SK-N-SH treated with all-trans-retinoic acid at 6 μM for 48 hours (cell line): ENCODE data around the gene PTPRN2.

Experiments
- ATAC-seq: fragments of 200-7000 bp; cut with Tn5 transposase; 3 replicates; pipeline ENCODE4 v1.9.1; 2020; ENCODE audit warnings: mild to moderate bottlenecking, moderate library complexity
- ARNTL ChIP-seq: fragments of 450-650 bp; formaldehyde crosslinking; IDR thresholded peaks from 2 replicates; pipeline ENCODE4 v1.5.0; 2020; ENCODE audit warnings: low read depth, mild to moderate bottlenecking, moderate library complexity, borderline replicate concordance
- BACH2 ChIP-seq: fragments of 250-450 bp; sonication (Bioruptor Pico); IDR thresholded peaks from 2 replicates; pipeline ENCODE4 v1.9.0; 2021; ENCODE audit warnings: mild to moderate bottlenecking, borderline replicate concordance
- CREB5 ChIP-seq: fragments of 250-450 bp; sonication (Bioruptor Pico); IDR thresholded peaks from 2 replicates; pipeline ENCODE4 v1.5.1; 2020; ENCODE audit warnings: low read depth, mild to moderate bottlenecking, moderate library complexity
- CSDC2 ChIP-seq: fragments of 250-450 bp; sonication (Bioruptor Pico); IDR thresholded peaks from 2 replicates; pipeline ENCODE4 v1.5.0; 2020; ENCODE audit warnings: mild to moderate bottlenecking, moderate library complexity
- CSRNP3 ChIP-seq: fragments of 250-450 bp; sonication (Bioruptor Pico); IDR thresholded peaks from 2 replicates; pipeline ENCODE4 v1.5.1; 2021; ENCODE audit warnings: mild to moderate bottlenecking, moderate library complexity
- ESRRG ChIP-seq: fragments of 250-450 bp; sonication (Bioruptor Pico); IDR thresholded peaks from 2 replicates; pipeline ENCODE4 v1.6.1; 2021; ENCODE audit warnings: mild to moderate bottlenecking
- GLIS3 ChIP-seq: fragments of 250-450 bp; sonication (Bioruptor Pico); IDR thresholded peaks from 2 replicates; pipeline ENCODE4 v1.5.0; 2020; ENCODE audit warnings: mild to moderate bottlenecking, moderate library complexity
- ISL1 ChIP-seq: fragments of 250-450 bp; sonication (Bioruptor Pico); IDR thresholded peaks from 2 replicates; pipeline ENCODE4 v2.1.2; 2022; ENCODE audit warnings: mild to moderate bottlenecking, moderate library complexity
- OSR1 ChIP-seq: fragments of 250-450 bp; sonication (Bioruptor Pico); IDR thresholded peaks from 2 replicates; pipeline ENCODE4 v1.8.0; 2022; ENCODE audit warnings: moderate library complexity, mild to moderate bottlenecking, inconsistent platforms
- POU6F1 ChIP-seq: fragments of 250-450 bp; sonication (Bioruptor Pico); IDR thresholded peaks from 2 replicates; pipeline ENCODE4 v1.8.0; 2021; ENCODE audit warnings: low read depth, mild to moderate bottlenecking, moderate library complexity, borderline replicate concordance
- PPARA ChIP-seq: fragments of 250-450 bp; sonication (Bioruptor Pico); IDR thresholded peaks from 2 replicates; pipeline ENCODE4 v1.5.0; 2020; ENCODE audit warnings: mild to moderate bottlenecking, borderline replicate concordance
- RARB ChIP-seq: fragments of 250-450 bp; sonication (Bioruptor Pico); IDR thresholded peaks from 2 replicates; pipeline ENCODE4 v1.8.0; 2021; ENCODE audit warnings: mild to moderate bottlenecking, moderate library complexity
- TCF4 ChIP-seq: fragments of 250-450 bp; sonication (Bioruptor Pico); IDR thresholded peaks from 2 replicates; pipeline ENCODE4 v1.8.0; 2021; ENCODE audit warnings: mild to moderate bottlenecking, moderate library complexity, borderline replicate concordance
- TOX ChIP-seq: fragments of 250-450 bp; sonication (Bioruptor Pico); IDR thresholded peaks from 2 replicates; pipeline ENCODE4 v1.8.0; 2021; ENCODE audit warnings: mild to moderate bottlenecking, moderate library complexity, borderline replicate concordance
- TSHZ2 ChIP-seq: fragments of 250-450 bp; sonication (Bioruptor Pico); IDR thresholded peaks from 2 replicates; pipeline ENCODE4 v1.5.0; 2020; ENCODE audit warnings: mild to moderate bottlenecking, moderate library complexity
- ZC3H10 ChIP-seq: fragments of 250-450 bp; sonication (Bioruptor Pico); IDR thresholded peaks from 2 replicates; pipeline ENCODE4 v1.5.1; 2021; ENCODE audit warnings: mild to moderate bottlenecking, moderate library complexity
- ZFP3 ChIP-seq: fragments of 250-450 bp; sonication (Bioruptor Pico); IDR thresholded peaks from 2 replicates; pipeline ENCODE4 v1.5.0; 2020; ENCODE audit warnings: mild to moderate bottlenecking, moderate library complexity
- ZFP30 ChIP-seq: fragments of 450-650 bp; formaldehyde crosslinking; IDR thresholded peaks from 2 replicates; pipeline ENCODE4 v1.5.0; 2022; ENCODE audit warnings: mild to moderate bottlenecking, moderate library complexity
- ZNF565 ChIP-seq: fragments of 450-650 bp; formaldehyde crosslinking; conservative IDR thresholded peaks from 2 replicates; pipeline ENCODE4 v1.5.0; 2020; ENCODE audit warnings: low read depth, mild to moderate bottlenecking, moderate library complexity
- ZNF8 ChIP-seq: fragments of 450-650 bp; formaldehyde crosslinking; IDR thresholded peaks from 2 replicates; pipeline ENCODE4 v1.5.0; 2020; ENCODE audit warnings: mild to moderate bottlenecking, moderate library complexity

Gene PTPRN2

GRCh38 chr7:158517072-158517471 is 70.6 kb downstream of the PTPRN2 start:
- no peak for ATAC-seq
- no peak for TF ChIP-seq ZNF565
- TF ChIP-seq BACH2 (CRISPR knock-in tag): no peak
- no peak for TF ChIP-seq ZFP3 (CRISPR knock-in tag)
- no peak for TF ChIP-seq RARB (CRISPR knock-in tag)
- TF ChIP-seq GLIS3 (CRISPR knock-in tag): no peak
- no peak for TF ChIP-seq TSHZ2 (CRISPR knock-in tag)
- TF ChIP-seq TOX: no peak
- no peak for TF ChIP-seq ZNF8

- no peak for ATAC-seq
- TF ChIP-seq ZNF565 (no peak), ISL1 (no peak), OSR1 (CRISPR knock-in tag) (no peak), RARB (CRISPR knock-in tag) (no peak), CSDC2 (CRISPR knock-in tag) (no peak), ZFP30 (CRISPR knock-in tag) (no peak), TSHZ2 (CRISPR knock-in tag) (no peak), ARNTL (CRISPR knock-in tag) (no peak), PPARA (no peak), CSRNP3 (CRISPR knock-in tag) (no peak)
These were observed 71.1 kb downstream of the PTPRN2 start for GRCh38 chr7:158516524-158516923.

GRCh38 chr7:158512869-158513268 is 74.8 kb downstream of the PTPRN2 start:
- no peak for ATAC-seq
- TF ChIP-seq GLIS3 (CRISPR knock-in tag) (no peak), POU6F1 (CRISPR knock-in tag) (no peak), TOX (no peak), TSHZ2 (CRISPR knock-in tag) (no peak), TCF4 (CRISPR knock-in tag) (no peak), CSDC2 (CRISPR knock-in tag) (no peak), ZFP30 (CRISPR knock-in tag) (no peak), ZC3H10 (no peak), ARNTL (CRISPR knock-in tag) (no peak), PPARA (no peak), OSR1 (CRISPR knock-in tag) (no peak), ESRRG (no peak), CREB5 (CRISPR knock-in tag) (no peak), BACH2 (CRISPR knock-in tag) (no peak), ZFP3 (CRISPR knock-in tag) (no peak), RARB (CRISPR knock-in tag) (no peak), ZNF8 (no peak)
